Germinal center (tissue), 1 donor: Measurements from ENCODE around the gene ZSWIM6.

Source experiments
- DNase-seq: peaks from one replicate; pipeline ENCODE4 v3.0.0; 2012; ENCODE audit warnings: mixed read lengths, low spot score

ZSWIM6 gene

GRCh38 chr5:61441742-61442141 is 109.7 kb downstream of the ZSWIM6 start:
- DNase-seq: no peak

- DNase-seq: no peak
These were observed 115.9 kb downstream of the ZSWIM6 start for GRCh38 chr5:61447780-61448495.

GRCh38 chr5:61449804-61450492 is 117.9 kb downstream of the ZSWIM6 start:
- no peak for DNase-seq

GRCh38 chr5:61450493-61451279 is 118.6 kb downstream of the ZSWIM6 start:
- DNase-seq: no peak

- no peak for DNase-seq
These were observed 123.3 kb downstream of the ZSWIM6 start for GRCh38 chr5:61455179-61456006.

- DNase-seq: no peak
These were observed 128.4 kb downstream of the ZSWIM6 start for GRCh38 chr5:61460471-61460870.

- no peak for DNase-seq
These were observed 129.4 kb downstream of the ZSWIM6 start for GRCh38 chr5:61461417-61461816.

- DNase-seq: no peak
These were observed 129.9 kb downstream of the ZSWIM6 start for GRCh38 chr5:61461926-61462325.

- DNase-seq: no peak
These were observed 131.5 kb downstream of the ZSWIM6 start for GRCh38 chr5:61463596-61463995.

GRCh38 chr5:61464512-61464911 is 132.5 kb downstream of the ZSWIM6 start:
- no peak for DNase-seq

GRCh38 chr5:61465066-61465465 is 133.0 kb downstream of the ZSWIM6 start:
- no peak for DNase-seq

- DNase-seq: no peak
These were observed 133.4 kb downstream of the ZSWIM6 start for GRCh38 chr5:61465496-61465895.

- no peak for DNase-seq
These were observed 134.0 kb downstream of the ZSWIM6 start for GRCh38 chr5:61466017-61466416.

GRCh38 chr5:61467766-61468482 is 135.9 kb downstream of the ZSWIM6 start:
- DNase-seq: no peak

GRCh38 chr5:61468483-61468865 is 136.4 kb downstream of the ZSWIM6 start:
- no peak for DNase-seq

GRCh38 chr5:61471352-61471751 is 139.3 kb downstream of the ZSWIM6 start:
- DNase-seq: no peak

GRCh38 chr5:61472172-61472958 is 140.3 kb downstream of the ZSWIM6 start:
- DNase-seq: no peak

GRCh38 chr5:61474746-61475145 is 142.7 kb downstream of the ZSWIM6 start:
- no peak for DNase-seq

- DNase-seq: no peak
These were observed 145.7 kb downstream of the ZSWIM6 start for GRCh38 chr5:61477788-61478187.

GRCh38 chr5:61479850-61480614 is 148.0 kb downstream of the ZSWIM6 start:
- DNase-seq: no peak
